NCI-H1417 treated with DMSO at 0.1 percent for 48 hours (cell line): ENCODE measurements around the gene CFAP90.

Experiments
- DNase-seq: peaks from one replicate; lab custom pipeline; 2025; lab: John Stamatoyannopoulos, UW

Gene CFAP90

DNA sequence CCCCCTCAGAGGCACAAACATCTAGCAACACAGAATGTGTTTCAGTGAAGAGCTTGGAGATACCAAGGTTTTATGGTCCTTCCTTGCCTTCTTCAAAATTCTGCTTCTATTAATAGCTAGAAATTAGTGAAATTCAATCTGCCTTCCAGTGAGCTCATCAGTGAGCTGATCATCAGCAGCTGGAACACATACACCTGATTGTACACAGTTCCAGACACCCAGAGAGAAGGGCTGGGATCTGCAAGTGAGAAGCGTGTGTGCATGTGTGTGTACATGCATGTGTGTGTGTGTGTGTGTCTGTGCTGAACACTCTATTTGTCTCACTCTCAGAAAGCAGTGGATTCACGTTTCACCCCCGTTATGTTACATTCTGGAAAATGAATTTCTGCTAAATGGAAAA, 28.5 kb downstream of the CFAP90 start:
- DNase-seq: no peak

DNA sequence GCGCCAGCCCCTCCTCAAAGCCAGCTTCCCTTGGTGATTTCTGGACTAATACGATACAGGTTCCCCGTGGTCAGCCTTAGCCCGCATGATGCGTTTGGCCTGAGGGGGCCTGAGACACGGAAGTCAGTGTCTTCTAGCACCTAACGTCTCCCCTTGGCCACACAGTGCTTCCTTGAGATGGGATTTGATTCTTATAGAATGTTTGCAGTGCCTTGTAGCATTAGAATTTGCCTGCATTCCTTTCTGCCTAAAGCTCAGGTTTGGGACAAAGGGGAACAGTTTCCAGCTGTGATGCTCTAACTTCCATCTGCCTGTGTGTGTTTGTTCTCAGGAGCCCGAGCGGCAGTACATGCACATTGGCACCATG, 34.4 kb downstream of the CFAP90 start:
- no peak for DNase-seq

DNA sequence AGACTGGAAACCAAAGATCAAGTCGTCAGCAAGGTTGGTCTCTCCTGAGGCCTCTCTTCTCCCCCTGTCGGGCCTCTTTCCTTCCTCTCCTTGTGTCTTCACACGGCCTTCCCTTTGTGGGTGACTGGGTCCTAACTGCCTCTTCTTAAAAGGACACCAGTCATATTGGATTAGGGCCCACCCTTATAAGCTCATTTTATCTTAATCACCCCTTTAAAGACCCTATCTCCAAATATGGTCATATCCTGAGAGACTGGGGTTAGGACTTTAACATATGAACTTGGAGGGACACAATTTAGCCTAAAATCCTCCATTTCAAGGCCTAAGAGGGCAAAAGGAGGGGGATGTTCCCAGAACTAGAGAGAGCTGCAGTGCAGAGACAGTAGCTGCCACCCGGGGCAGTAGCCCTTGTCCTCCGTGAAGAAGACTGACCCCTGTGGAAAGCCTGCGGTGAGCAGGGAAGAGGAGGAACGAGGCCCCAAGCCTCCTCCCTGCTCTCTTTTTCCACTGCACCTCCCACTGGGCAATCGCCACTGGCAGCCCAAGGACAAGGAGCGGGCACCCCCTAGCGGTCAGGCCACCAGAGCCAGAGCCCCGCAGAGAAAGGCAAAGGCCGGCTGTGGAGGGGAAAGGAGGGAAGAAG, 34.9 kb downstream of the CFAP90 start:
- no peak for DNase-seq

DNA sequence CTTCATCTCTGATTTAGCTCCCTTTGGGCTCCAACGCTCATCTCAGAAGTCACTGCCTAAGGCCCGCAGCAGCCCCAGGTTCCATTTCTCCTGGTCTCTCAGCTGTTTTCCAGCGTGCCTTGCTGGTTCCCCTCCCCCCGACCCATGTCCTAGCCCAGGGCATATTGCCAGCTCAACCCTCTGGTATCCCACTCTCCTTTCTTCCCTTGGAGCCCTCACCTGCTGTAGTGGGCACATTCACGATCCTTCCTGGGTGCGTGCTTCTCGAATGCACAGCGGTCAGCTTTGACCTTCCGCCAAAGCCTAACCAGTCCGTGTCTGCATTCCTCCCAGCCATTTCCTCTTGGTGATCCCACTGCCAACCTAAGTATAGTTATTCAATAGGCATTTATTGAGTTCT, 36.1 kb downstream of the CFAP90 start:
- no peak for DNase-seq

DNA sequence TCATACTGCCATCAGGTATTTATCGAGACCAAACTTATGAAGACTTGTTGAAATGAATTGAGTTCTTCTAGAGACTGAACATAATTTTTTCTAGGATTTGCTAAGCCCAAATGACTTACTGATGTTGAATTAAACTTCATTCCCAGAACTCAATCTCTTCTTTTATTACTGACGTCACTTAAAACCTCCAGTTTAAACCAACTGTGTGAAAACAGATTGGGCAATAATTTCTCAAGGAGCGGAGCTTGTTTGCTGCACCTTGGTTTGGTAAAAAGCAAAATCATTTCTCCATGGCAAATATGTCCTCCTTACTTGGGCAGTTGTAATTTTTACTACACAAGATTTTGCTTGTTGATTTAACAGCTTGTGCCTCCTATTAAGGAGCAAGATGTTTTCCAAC, 37.4 kb downstream of the CFAP90 start:
- no peak for DNase-seq

DNA sequence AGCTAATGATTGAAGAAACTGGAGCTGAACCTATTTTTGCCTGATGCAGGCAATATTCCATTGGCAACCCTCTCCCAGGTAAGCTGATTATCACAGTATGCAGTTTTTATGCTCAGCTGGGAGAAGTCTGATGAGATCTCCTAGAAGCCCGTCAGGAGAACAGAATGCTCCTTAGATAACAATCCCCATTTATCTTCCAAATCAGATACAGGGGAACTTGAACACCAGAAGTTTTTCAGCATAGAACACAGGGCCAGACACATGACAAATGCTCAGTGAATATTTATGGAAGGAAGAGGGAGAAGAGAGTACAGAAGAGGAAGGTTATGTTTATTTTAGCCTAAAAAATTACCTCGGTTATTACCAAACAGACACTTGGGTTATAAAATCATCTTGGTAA, 37.9 kb downstream of the CFAP90 start:
- DNase-seq: no peak

DNA sequence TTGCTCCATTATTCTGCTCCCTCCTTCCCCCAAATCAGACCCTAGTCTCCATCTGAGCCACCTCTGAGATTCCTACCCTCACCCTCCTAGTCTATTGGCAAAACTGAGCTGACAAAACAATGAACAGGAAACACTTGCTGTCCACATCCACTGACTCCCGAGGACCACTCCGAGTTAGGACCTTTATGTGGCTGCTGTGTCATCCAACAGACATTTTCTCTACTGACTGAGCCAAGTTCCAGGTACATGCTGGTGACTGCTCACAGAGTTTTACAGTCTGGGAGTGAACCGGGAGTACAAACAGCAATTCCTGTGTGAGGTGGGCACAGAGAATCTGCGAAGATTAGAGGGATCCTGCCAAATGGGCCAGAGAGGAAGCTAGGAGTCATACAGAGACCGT, 39.2 kb downstream of the CFAP90 start:
- no peak for DNase-seq

DNA sequence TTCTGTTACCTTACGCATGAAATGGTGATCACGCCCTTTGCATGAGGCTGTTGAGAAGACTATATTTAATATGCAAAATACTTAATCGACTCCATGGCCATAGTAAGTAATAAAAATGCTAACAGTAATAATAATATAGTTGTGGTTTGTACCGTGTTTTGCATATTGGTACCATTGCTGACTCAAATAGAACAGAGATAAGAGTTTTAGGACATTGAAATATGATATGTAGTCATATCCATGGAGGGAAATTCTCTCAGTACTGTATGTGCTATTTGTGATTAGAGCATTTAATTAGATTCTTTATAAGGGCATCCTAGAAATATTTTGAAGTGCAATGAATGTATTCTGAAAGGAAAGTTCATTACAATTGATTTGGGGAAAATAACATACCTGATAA, 41.9 kb downstream of the CFAP90 start:
- DNase-seq: no peak

DNA sequence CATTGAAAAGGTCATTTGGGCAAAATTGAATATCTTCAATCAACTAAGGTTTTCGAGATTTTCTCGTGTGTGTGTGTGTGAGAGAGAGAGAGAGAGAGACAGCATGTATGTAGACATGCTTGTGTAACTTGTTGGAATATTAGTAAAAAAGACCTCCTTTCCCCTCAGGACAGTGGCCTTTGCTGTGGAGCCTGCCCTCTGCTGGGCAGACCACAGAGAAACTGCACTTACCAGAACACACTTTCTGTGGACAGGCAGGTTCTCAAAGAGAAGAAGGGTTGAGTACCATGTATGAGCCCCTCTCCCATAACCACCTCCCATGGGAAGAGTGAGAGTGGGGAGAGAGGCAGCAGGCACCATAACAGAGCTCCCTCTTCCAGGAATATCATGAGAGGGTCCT, 45.6 kb downstream of the CFAP90 start:
- DNase-seq: no peak

DNA sequence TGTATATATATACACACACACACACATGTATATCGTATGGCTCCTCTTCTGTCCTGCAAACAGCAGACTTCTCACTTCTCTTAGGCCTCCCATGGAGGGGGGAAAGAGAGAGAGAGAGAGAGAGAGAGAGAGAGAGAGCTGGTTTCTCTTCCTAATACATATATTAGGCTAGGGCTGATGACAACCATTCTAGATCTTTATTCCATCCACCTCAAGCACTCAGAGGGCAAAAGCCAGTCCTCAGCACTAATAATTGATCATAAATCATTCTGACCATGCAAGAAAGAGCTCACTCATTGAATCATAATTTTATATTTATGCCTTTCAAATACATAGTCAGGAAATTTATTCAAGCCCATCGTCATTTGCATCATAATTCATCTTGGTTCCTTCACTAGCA, 47.0 kb downstream of the CFAP90 start:
- no peak for DNase-seq

DNA sequence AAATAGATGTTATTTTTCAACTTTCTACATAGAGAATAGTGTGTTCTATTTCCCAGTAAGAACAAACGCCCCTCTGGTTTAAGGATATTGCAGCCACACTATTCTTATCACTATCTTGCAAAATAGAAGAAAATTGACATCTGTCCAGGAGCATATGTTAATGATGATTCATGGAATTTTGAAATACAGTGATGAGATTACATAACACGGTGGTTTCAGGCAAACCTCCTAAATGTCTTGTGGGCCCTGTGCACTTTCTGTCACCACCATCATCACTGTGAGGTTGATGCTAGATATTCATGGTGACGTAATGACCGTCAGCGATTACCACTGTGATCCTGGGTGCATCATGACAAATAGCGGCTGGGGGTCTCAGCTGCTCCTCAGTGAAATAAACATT, 48.1 kb downstream of the CFAP90 start:
- DNase-seq: no peak

DNA sequence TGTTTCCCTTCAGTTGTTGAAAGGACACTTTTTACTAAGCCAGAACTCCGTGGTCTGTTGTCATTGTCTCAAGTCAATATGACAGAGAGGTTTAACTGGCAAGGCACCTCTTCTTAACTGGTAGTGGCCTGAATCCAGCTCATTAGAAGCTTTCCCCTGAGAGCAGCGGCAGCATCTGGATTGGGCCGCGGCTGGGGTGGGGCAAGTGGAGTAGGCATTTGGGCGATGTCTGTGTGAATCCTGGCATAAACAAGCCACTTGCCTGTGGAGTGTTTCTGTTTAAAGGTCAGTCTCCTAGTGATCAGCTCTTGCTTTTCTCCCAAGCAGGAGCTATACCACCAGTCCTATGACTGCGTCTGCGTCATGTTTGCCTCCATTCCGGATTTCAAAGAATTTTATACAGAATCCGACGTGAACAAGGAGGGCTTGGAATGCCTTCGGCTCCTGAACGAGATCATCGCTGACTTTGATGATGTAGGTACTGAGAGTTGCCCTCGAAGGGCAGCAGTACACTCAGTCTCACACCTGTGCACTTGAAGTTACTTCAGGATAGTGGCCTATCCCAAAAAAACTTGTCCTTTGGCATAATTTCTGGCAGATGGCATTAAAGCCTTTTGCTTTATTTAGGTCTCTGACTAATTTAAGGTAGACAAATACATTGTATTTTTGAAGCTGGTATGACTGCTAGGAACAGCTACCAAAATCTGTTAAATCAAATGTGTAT, 48.9 kb downstream of the CFAP90 start:
- no peak for DNase-seq

DNA sequence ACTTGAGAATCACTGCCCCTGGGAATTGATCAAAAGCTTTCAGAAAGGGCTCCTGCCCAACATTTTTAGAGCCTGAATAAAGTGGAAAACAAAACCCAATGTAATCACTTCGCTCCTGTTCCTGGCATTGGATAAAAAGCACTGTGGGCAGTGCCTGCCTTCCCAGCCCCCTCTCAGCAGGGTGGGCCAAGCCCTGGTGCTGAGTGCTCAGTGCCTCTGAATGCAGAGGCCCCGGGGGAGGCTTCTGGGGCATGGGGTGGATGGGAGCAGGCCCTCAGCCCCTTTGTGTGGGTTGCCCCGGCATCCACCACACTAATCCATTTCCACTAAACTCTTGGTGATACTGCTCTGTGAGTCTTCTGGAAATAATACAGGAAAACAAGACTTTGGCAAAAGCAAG, 55.6 kb downstream of the CFAP90 start:
- no peak for DNase-seq

DNA sequence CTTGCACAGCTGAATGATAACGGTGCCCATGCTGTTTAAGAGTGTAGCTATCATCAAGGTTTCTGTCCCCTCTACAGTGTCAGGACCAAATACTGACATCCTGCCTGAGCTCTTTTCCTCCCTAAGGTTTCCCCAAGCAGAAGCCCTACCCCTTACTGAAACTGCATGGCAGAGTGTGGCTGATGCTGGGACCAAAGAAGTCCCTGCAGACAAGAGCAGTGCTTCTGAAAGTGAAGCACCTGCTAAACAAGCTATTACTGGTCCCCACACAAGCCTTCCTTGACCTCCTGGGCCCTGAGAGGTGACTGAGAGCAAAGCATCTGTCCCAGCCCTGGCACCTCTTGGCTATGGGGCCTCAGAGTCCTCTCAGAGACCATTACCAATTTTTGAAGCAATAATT, 56.1 kb downstream of the CFAP90 start:
- DNase-seq: no peak

DNA sequence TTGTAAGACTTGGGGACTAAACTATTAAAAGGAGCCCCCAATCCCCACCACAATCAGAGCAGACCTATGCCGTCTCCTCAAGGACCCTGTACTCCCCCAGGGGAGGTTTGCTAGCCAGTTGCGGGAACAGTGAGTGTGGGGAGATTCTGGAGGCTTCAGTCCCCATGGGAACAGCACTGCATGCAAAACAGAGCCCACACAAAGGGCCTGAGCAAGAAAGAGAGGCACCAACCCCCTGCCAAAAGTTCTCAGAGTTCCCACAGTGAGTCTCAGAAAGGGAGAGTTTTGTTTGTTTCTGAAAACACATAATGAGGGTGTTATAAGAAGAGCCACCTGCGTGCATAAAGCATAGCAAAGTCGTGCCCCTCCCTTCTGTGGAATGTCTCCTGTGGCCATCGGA, 56.6 kb downstream of the CFAP90 start:
- no peak for DNase-seq

DNA sequence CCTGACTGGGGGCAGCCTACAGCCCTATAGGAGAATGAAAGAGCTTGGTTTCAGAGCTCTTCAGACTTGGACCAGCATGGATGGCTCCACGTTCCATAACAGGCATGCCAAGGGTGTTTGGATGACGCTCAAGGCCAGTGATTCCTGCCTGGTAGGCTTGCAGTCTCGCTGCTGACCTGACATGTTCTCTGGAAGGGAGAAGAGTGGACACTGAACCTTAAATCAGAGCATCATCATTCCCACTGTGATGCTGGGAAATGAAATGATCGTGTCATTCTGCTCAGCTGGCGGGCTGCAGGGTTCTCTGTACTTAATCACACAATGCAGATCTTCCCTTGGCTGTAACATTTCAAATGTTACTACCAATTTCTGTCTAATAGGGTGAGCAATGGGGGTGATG, 57.0 kb downstream of the CFAP90 start:
- no peak for DNase-seq

DNA sequence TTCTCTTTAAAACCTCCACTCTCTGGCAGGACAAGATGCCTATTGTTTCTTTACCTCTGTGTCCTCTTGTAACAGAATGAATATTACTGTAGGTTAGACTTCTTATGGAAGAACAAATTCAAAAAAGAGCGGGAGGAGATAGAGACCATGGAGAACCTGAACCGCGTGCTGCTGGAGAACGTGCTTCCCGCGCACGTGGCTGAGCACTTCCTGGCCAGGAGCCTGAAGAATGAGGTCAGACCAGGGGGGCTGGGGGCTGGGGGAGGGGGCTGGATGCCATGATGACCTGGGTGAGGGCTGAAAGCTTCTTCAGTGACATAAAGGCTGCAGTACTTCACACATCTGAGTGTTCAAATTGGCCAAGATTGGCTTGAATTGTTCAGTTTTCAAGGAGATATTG, 61.4 kb downstream of the CFAP90 start:
- DNase-seq: no peak

DNA sequence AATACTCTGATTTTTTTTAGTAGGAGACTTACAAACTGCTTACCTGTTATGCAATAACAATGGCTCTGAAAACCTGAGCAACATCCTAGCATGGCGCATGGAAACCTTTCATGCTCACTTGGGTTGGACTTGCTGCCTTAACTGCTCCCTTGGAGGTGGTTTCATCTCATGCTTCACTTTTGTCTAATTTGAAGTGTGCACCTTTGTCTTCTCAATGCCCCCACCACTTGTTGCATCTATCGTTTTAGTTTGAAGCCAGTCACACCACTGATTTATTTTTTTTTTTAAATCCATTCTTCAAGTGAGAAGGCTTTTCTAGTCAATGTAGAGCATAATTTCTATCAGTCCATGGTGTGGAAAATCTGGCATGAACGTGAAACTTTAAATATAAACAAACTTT, 63.2 kb downstream of the CFAP90 start:
- no peak for DNase-seq

DNA sequence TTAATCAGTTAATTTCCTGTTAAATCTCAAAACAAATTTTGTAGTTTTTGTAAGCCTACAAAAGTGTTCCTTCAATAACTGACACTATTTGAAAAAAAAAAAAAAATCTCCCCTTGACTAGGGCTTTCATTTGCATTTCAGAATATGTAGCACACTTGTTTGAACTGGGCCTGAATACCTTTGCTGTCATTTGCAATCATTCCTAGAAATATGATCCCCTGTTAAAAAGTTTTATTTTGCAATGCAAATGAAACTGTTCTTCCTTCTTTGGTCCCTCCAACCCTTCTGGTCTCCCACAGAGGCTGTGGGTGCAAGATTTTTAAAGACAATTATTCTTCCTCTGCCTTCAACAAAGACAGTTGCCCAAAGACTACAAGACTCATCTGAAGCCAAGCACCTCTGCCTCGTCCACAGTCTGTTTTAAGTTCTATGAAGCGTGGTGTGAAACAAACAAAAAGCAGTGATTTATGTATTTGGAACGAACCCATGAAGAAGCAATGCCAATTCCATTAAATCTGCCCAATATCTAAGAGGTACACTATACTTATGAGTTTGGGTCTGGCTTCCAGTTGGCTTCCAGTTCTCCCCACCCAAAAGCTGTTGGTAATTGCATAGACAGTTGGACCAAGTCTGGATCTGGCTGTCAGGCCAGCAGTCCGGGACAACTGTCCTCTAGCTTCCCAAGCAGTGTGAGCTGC, 66.1 kb downstream of the CFAP90 start:
- DNase-seq: no peak

DNA sequence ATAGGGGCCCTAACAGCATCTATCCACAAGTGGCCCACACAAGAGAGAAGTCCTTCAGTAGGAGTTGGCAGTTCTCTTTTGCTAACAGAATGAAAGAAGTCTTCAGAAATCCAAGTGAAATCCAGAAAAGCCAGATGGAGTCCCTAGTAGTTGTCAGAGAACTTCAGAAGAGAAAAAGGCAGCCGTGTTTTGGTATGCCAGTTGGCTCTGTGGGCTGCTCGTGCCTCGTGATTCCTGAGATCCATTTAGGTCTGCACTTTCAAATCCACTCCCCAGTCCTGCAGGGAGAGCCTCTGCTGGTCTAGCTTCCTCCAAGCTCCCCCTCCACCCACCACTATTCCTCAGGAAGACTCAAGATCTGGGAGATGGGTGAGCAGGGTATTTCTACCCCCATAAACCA, 69.0 kb downstream of the CFAP90 start:
- no peak for DNase-seq
